ENCODE data around the gene AVPR2.

AVPR2 gene

DNA sequence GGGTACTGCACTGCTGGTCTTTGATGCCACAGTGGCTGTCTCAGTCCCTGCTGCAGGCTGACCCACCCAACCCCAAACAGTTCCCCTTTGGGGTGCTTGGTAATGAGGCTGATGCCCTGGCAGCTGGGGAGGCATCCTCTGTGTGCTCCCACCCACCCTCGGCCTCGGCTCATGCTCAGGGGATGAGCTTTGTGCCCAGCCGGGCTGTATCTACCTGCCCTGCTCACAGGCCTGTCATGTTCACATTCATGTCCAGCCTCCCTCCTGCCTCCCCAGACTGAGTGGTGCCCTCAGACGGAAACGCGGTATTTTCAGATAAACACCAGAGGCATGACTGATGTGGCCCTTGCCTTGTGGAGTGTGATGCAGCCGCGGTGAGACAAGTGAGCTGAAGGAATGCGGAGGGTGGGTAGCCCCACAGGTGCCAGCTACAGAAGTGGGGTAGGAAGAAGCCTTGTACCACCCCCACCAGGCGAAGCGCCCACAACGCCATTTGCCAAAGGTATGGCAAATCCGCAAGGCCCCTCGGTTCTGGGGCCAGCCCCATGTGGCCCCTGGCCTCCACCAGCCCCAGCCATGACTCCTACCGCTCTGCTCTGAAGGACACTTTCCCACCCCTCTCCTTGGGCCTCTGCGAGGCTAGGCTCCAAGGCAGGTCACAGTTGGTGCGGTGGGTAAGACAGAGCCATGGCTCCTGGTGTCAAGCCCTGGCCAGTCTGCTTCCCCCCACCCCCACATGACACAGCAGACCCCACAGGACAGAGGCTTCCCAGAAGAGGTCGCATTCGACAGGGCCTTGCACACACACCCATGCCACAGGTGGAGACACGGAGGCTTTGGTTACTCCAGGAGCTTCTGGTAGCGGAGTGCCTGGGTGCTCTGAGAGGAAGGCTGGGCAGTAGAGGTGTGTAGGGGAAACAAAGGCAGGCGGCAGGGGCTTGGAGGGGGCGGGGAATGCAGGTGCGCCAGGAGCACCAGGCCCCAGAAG lies 41.8 kb downstream of the AVPR2 start:
- Histone ChIP-seq H3K4me1 (ENCODE audit: insufficient read depth, low read length) (peaks cover 27% of the 10 kb centered on the region; the same call in 1 of the 2 replicates), H3K9ac (ENCODE audit: low read depth, low read length) (no peak overlapping the region), H3K9me3 (ENCODE audit: control insufficient read depth, insufficient read depth, low read length) (no peaks in the 10 kb centered on the region), H3K36me3 (ENCODE audit: insufficient read depth, low read length) (0 out of 2 replicates have a peak, but pooled peaks cover 2% of the 10 kb centered on the region)

DNA sequence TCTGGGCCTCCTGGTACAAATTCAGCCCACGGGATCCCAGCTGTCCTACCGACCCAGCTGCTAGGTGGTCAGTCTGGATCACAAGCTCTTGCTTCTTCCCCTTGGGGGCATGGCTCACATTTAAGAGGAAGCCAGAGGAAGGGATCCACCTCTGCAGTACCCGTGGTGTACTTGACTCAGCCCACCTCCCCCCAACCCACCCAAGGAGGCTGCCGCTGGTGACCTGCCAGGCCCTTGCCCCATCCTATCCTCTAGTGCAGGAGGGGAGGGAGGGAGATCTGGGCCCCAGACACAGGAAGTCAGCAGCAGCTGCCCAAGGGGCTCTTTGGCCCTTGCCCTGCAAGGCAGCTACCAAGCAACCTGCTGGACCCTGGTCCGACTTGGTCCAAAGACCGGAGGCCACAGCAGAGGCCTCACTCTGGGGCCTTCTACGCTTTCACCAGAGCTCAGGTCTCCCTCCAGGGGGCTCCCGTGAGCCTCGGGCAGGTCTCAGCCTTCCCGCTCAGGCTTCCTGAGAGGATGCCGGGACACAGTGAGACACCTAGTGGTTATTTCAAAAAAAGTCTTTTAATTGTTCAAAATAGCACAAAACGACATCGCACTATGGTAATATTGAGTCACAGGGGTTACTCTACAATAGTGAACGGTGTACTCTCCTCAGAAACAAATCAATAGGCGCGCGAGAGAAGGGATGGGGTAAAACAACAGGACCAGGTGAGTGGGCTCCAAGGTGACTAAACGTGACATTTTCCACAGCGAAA lies 42.7 kb downstream of the AVPR2 start:
- Histone ChIP-seq H3K36me3 (ENCODE audit: insufficient read depth, low read length) (0 out of 2 replicates have a peak, but pooled peaks cover 6% of the 10 kb centered on the region), H3K4me1 (ENCODE audit: insufficient read depth, low read length) (peaks cover 20% of the 10 kb centered on the region; the same call in 1 of the 2 replicates), H3K9ac (ENCODE audit: low read depth, low read length) (no peak overlapping the region), H3K9me3 (ENCODE audit: control insufficient read depth, insufficient read depth, low read length) (no peaks in the 10 kb centered on the region)

DNA sequence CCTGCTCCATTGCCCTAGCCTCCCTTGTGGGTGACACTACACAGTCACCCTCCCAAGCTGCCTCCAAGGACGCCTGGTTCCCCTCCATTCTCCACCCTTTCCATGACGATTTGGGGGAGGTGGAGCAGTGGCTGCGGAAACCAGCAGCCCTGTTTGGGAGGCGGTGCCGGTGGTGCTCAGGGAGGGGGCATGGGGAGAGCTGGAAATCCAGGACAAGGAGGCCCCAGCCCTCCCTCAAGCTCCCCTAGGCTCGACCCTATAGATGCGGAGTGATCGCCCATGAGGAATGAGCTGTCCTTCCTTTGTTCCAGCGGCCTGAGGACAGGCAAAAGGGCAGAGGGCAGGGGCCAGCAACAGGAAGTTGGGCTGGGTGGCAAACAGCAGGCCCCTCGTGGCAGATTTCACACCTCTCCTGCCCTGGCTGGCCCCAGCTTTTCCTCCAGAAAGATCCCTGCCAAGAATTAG lies 43.6 kb downstream of the AVPR2 start:
- Histone ChIP-seq H3K9me3 (ENCODE audit: control insufficient read depth, insufficient read depth, low read length) (no peaks in the 10 kb centered on the region), H3K9ac (ENCODE audit: low read depth, low read length) (peak overlapping the region; percentile 1; the same call in 1 of the 2 replicates), H3K4me1 (ENCODE audit: insufficient read depth, low read length) (peaks cover 20% of the 10 kb centered on the region; the same call in 1 of the 2 replicates), H3K36me3 (ENCODE audit: insufficient read depth, low read length) (0 out of 2 replicates have a peak, but pooled peaks cover 6% of the 10 kb centered on the region)

DNA sequence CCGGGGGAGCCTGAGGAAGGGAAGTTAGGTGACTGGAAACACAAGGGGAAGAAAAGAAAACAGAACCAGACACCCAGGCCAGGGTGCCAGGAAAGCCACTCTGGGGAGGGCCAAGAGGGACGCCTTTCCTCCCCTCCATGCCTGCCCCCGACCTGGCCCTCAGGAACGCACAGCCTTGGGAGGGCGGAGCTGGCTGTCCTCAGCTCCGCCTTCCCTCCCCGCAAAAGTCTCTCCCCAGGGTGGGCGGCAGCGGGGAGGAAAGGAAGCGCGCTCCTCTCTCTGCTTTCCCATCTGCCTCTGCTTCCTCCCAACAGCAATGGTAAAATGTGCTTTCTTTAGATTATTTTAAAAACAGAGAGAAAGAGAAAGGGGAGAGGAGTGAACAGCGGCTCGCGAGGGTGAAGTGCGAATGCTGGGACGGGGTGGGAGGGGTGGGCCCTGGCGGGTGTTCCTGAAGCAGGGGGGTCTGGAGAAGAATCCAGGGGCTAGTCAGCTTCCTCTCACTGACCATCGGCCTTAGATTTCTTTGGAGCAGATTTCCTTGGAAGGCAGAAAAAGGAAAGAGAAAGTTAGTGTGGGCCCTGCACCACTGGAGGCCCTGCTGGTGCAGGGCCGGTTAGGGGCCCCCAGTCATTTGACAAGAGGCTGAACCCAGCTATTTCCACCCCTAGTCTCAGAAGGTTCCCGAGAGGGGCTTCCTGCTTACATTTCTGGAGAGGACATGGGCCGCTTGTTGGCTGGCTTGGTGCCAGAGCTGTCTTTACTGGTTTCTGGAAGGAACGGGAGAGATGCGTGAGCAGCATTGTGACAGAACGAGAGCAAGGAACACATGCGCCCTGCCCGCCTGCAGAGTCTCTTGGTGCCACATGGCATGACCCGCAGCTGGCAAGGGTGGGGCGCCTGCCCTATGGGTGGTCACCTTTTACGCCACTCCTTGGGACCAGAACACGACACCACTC lies 44.7 kb downstream of the AVPR2 start:
- no peak overlapping the region; the same call in 1 of the 2 replicates for H3K9ac ChIP-seq (ENCODE audit: low read depth, low read length)
- H3K4me1 ChIP-seq (ENCODE audit: insufficient read depth, low read length), result peaks cover 14% of the 10 kb centered on the region; the same call in 1 of the 2 replicates
- H3K36me3 ChIP-seq (ENCODE audit: insufficient read depth, low read length), result peaks cover 6% of the 10 kb centered on the region; the same call in 1 of the 2 replicates
- no peaks in the 10 kb centered on the region for H3K9me3 ChIP-seq (ENCODE audit: control insufficient read depth, insufficient read depth, low read length)

DNA sequence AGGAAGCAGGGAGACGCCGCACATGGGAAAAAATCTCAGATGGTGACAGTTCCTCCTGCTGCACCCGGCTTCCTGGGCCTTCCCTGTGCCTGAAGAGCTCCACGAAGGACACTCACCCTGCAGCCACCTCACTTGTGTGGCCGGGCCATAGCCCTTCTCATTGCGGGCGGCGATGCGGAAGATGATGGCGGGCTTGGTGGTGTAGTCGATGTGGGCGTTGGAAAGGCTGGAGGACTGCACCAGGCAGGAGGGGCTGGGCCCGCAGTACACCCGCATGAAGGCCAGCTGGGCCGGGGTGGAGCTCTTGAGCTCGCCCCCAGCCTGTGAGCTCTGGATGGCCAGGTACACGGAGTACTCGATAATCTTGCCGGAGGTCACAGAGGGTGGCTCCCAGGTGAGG lies 45.7 kb downstream of the AVPR2 start:
- H3K9ac ChIP-seq (ENCODE audit: low read depth, low read length), result no peak overlapping the region
- H3K36me3 ChIP-seq (ENCODE audit: insufficient read depth, low read length), result peaks cover 6% of the 10 kb centered on the region; the same call in 1 of the 2 replicates
- peaks cover 14% of the 10 kb centered on the region; the same call in 1 of the 2 replicates for H3K4me1 ChIP-seq (ENCODE audit: insufficient read depth, low read length)
- no peaks in the 10 kb centered on the region for H3K9me3 ChIP-seq (ENCODE audit: control insufficient read depth, insufficient read depth, low read length)

DNA sequence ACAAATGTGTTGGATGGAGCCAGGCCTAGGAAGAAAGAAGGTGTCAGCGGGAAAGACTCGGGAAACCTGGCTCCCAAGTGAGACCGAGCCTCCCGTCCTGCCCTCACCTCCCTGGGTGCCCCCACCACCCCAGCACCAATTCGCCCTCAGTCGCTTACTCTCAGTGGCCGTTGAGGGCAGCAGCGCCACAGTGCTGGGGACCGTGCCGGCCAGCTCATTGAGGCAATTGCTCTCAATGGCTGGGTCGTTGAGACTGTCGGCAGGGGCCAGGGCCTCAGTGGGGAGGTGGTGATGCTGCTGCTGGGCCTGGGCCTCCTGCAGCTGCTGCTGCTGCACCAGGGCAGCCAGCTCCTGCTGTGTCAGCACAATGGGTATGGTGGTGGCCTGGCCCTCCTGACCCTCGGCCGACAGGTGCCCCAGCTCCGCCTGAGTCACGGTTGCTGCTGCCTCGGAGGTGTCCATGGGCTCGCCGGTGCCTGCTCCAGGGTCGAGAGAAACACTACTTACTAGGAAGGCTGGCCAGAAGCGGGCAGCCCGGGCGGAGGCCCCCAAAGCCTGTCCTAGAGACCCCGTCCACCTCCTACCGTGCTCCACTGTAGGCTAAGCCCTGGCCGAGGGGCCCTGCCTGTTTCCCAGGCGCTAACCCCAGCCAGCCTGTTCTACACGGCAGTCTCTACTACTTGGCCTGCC lies 47.4 kb downstream of the AVPR2 start:
- no peaks in the 10 kb centered on the region for H3K9me3 ChIP-seq (ENCODE audit: control insufficient read depth, insufficient read depth, low read length)
- H3K36me3 ChIP-seq (ENCODE audit: insufficient read depth, low read length), result peaks cover 6% of the 10 kb centered on the region; the same call in 1 of the 2 replicates
- H3K4me1 ChIP-seq (ENCODE audit: insufficient read depth, low read length), result peaks cover 14% of the 10 kb centered on the region; the same call in 1 of the 2 replicates
- no peak overlapping the region for H3K9ac ChIP-seq (ENCODE audit: low read depth, low read length)

DNA sequence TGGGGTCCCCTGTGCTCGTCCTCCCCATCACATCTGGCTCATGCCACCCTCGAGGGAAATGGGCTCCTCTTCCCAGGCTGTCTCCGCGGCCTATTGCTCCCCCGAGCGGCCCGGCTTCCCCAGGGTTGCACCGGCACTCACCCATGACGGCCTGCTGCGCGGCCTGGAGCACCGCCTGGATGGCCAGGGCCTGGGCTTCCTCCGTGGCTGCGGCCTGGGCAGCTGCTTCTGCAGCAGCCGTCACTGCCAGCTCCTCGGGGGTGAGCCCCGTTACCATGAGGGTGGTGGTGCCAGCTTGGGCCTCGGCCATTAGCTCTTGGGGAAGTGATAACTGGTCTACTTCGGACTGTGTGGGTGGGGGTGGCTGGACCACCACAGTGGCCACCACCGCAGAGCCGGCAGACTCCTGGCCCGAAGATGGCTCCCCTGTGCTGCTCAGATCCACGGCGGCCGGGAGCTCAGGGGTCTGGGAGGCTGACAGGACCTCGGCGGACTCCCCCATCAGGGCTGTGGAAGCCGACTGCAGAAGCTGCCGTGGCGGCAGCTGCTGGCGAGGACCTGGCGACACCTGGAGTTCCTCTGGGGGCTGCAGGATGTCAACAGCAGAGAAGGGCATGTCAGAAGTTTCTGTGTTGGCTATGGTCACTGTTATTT lies 48.0 kb downstream of the AVPR2 start:
- no peaks in the 10 kb centered on the region for H3K9me3 ChIP-seq (ENCODE audit: control insufficient read depth, insufficient read depth, low read length)
- H3K4me1 ChIP-seq (ENCODE audit: insufficient read depth, low read length), result peaks cover 13% of the 10 kb centered on the region; the same call in 1 of the 2 replicates
- H3K9ac ChIP-seq (ENCODE audit: low read depth, low read length), result no peak overlapping the region
- H3K36me3 ChIP-seq (ENCODE audit: insufficient read depth, low read length), result peaks cover 6% of the 10 kb centered on the region; the same call in 1 of the 2 replicates

DNA sequence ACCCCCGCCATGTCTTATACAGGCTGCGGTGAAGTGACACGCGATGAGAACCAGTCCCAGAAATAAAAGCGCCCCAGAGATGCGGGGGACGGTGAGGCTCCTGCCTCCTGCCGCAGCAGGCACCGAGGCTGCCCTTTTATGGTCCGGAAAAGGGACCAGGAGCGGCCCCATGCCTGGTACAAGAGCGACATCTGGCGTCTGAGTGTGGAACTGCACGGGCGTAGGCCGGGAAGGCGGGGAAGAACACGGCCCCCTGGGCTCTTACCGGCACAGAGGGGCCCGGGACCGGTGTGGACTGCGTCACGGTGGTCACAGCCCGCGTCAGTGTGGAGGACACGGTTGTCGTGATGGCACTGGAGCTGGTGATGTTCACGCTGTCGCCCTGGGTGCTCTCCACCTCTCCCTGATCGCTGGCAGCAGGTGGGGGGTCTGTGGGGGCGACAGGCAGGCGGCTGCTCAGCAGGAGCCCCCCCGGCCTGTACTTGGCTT lies 48.9 kb downstream of the AVPR2 start:
- no peak overlapping the region for H3K9ac ChIP-seq (ENCODE audit: low read depth, low read length)
- peaks cover 6% of the 10 kb centered on the region; the same call in 1 of the 2 replicates for H3K4me1 ChIP-seq (ENCODE audit: insufficient read depth, low read length)
- peaks cover 6% of the 10 kb centered on the region; the same call in 1 of the 2 replicates for H3K36me3 ChIP-seq (ENCODE audit: insufficient read depth, low read length)
- H3K9me3 ChIP-seq (ENCODE audit: control insufficient read depth, insufficient read depth, low read length), result no peaks in the 10 kb centered on the region

DNA sequence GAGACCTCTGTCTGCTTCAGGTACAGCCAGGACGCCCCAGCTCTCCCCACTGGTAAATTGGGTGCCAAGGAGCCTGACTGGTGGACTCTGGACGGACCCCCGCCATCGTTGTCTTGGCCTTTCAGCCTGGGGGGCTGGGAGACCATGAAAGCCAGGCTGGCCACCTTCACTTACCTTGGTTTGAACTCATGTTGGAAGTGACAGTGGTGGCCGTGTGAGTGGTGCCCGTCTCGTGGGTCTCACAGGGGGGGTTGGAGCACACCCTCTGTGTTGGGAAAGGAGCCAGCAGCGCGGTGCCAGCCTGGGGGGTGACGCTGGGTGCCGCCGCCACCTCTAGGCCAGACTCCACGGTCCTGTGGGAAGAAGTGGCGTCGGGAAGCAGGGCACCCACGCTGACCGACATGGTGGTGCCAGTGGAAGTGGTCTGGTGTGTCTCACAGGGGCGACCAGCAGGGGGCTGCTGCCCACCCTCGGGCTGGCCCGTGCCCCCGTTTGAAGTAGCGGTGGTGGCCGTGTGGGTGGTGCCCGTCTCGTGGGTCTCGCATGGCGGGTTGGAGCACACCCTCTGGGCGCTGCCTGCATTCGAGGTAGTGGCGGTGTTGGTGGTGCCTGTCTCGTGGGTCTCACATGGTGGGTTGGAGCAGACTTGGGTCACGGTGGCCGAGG lies 49.6 kb downstream of the AVPR2 start:
- Histone ChIP-seq H3K4me1 (ENCODE audit: insufficient read depth, low read length) (peaks cover under 1% of the 10 kb centered on the region; the same call in 1 of the 2 replicates), H3K36me3 (ENCODE audit: insufficient read depth, low read length) (peaks cover 6% of the 10 kb centered on the region; the same call in 1 of the 2 replicates), H3K9ac (ENCODE audit: low read depth, low read length) (no peak overlapping the region), H3K9me3 (ENCODE audit: control insufficient read depth, insufficient read depth, low read length) (no peaks in the 10 kb centered on the region)

DNA sequence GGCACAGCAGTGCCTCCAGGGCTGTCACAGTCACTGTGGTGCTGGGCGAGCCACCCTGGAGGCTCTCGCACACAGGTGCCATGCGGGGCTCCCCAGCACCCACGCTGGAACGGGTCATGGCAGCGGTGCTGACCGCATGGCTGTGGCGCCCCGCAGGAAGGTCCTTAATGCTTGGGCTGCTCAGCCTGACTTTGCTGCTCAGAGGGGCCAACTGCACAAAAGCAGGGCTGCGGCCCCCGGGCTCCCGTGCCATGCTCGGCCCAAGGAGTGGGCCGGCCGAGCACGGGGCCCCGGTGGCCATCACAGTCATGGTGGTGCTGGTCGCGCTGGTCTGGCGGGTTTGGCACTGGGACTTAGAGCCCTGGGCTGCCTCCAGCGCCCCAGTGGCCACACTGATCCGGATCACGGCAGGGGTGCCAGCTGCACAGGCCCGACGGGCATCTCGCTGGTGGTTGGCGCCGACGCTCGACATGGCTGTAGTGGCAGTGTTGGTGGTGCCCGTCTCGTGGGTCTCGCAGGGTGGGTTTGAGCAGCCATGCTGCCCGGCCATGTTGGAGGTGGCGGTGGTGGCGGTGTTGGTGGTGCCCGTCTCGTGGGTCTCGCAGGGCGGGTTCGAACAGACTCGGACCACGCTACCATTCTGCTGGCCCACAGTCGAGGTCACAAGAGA lies 50.2 kb downstream of the AVPR2 start:
- H3K4me1 ChIP-seq (ENCODE audit: insufficient read depth, low read length), result no peaks in the 10 kb centered on the region; the same call in 1 of the 2 replicates
- no peaks in the 10 kb centered on the region for H3K9me3 ChIP-seq (ENCODE audit: control insufficient read depth, insufficient read depth, low read length)
- no peak overlapping the region for H3K9ac ChIP-seq (ENCODE audit: low read depth, low read length)
- peaks cover 6% of the 10 kb centered on the region; the same call in 1 of the 2 replicates for H3K36me3 ChIP-seq (ENCODE audit: insufficient read depth, low read length)

DNA sequence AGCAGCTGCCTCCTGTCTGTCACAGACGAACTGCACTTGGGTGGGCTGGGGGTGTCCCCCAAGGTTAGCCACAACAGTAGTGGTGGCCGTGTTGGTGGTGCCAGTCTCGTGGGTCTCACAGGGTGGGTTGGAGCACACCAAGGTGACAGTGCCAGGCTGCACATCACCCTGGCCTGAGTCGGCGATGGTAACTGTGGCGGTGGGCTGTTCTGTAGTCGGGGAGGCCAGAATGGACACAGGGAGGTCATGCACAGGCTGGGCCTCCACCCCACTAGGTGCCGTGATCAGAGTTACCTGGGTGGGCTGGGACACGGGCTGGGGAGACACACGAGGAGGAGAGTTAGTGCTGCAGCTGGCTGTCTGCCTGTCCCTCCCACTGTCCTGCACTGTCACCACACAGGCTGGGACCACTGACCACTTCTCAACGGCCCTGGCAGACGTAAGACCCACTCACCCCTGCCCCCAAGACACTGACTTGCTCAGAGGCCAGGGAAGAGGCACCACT lies 50.8 kb downstream of the AVPR2 start:
- Histone ChIP-seq H3K4me1 (ENCODE audit: insufficient read depth, low read length) (no peaks in the 10 kb centered on the region; the same call in 1 of the 2 replicates), H3K9me3 (ENCODE audit: control insufficient read depth, insufficient read depth, low read length) (no peaks in the 10 kb centered on the region), H3K9ac (ENCODE audit: low read depth, low read length) (no peak overlapping the region), H3K36me3 (ENCODE audit: insufficient read depth, low read length) (peaks cover 8% of the 10 kb centered on the region)
